B cell (primary cell): ENCODE measurements around the gene MAP6. TPM values are rescaled to one million over a fixed set of nuclear protein-coding genes. Genes with fewer than 3 reads are reported as not detected.

ENCODE experiments used
- ATAC-seq: fragments of 200-7000 bp; cut with Tn5 transposase; one replicate; pipeline ENCODE4 v1.10.0; 2021; ENCODE audit warnings: low read depth, mild to moderate bottlenecking, moderate number of reproducible peaks, moderate library complexity
- CTCF ChIA-PET: fragments of 350-600 bp; sonication (Branson Sonifier 250); formaldehyde crosslinking; loops from one replicate; lab custom pipeline; 2021; ENCODE audit warnings: antibody characterized with exemption, inconsistent platforms; lab: Charles Lee
- POLR2A ChIA-PET: fragments of 350-600 bp; sonication (Branson Sonifier 250); formaldehyde crosslinking; loops from one replicate; lab custom pipeline; 2021; ENCODE audit warnings: antibody characterized with exemption; lab: Charles Lee
- DNase-seq: peaks from one replicate; pipeline ENCODE4 v3.0.0; 2013
- H2AFZ ChIP-seq: 2 replicates; pipeline ENCODE4 v1.6.1; 2012; ENCODE audit warnings: mild to moderate bottlenecking, low read depth, low read length; ENCODE audit not compliant: insufficient read depth, poor library complexity, severe bottlenecking
- H3K27ac ChIP-seq, 2 donors: 1 replicate in 1 of 2; 2 replicates in 1 of 2; pipeline ENCODE4 v1.5.1; 2012 to 2013; ENCODE audit warnings: low read length in 2 of 2, mild to moderate bottlenecking in 2 of 2, moderate library complexity in 1 of 2
- H3K27me3 ChIP-seq, 4 experiments: fragments of 200-600 bp in 1 of 4; sonication (generic) in 1 of 4; replicated peaks in 1 of 4; 1 replicate in 2 of 4; 2 replicates in 2 of 4; pipeline versions ENCODE4 v1.6.1 to v1.7.0; 2013 to 2016; ENCODE audit warnings: low read length in 3 of 4, mild to moderate bottlenecking in 2 of 4, mixed read lengths in 1 of 4, moderate library complexity in 1 of 4; ENCODE audit not compliant: insufficient read depth in 4 of 4, control insufficient read depth in 3 of 4; ENCODE audit errors: control extremely low read depth in 1 of 4
- H3K36me3 ChIP-seq, 2 experiments: replicated peaks in 1 of 2; 1 replicate in 1 of 2; 2 replicates in 1 of 2; pipeline versions ENCODE4 v1.6.1 to v1.7.1; 2013; ENCODE audit warnings: low read length in 1 of 2; ENCODE audit not compliant: insufficient read depth in 2 of 2, control insufficient read depth in 1 of 2; ENCODE audit errors: control extremely low read depth in 1 of 2, extremely low read depth in 1 of 2
- H3K4me1 ChIP-seq, 2 donors: fragments of 200-600 bp in 1 of 2; sonication (generic) in 1 of 2; 1 replicate in 1 of 2; 2 replicates in 1 of 2; pipeline versions ENCODE4 v1.5.1 to v1.6.1; 2013 to 2017; ENCODE audit warnings: low read length in 2 of 2; ENCODE audit not compliant: control insufficient read depth in 2 of 2, insufficient read depth in 2 of 2
- H3K4me2 ChIP-seq: replicated peaks from 2 replicates; pipeline ENCODE3; 2012; ENCODE audit warnings: mild to moderate bottlenecking, low read depth, low read length; ENCODE audit not compliant: poor library complexity, severe bottlenecking
- H3K4me3 ChIP-seq, 5 experiments: fragments of 200-600 bp in 1 of 5; sonication (generic) in 1 of 5; 1 replicate in 3 of 5; 2 replicates in 2 of 5; pipeline versions ENCODE4 v1.5.1 to v1.7.0; 2011 to 2016; ENCODE audit warnings: low read length in 4 of 5, mild to moderate bottlenecking in 4 of 5, low read depth in 2 of 5, control low read depth in 1 of 5, moderate library complexity in 1 of 5; ENCODE audit not compliant: insufficient read depth in 1 of 5; ENCODE audit errors: control extremely low read depth in 1 of 5, extremely low read depth in 1 of 5
- H3K79me2 ChIP-seq: fragments of 200-600 bp; sonication (generic); one replicate; pipeline ENCODE4 v1.6.0; 2016; ENCODE audit warnings: low read length; ENCODE audit not compliant: control insufficient read depth, insufficient read depth
- H3K9ac ChIP-seq: fragments of 200-600 bp; sonication (generic); 2 replicates; pipeline ENCODE4 v1.6.1; 2017; ENCODE audit warnings: mild to moderate bottlenecking, low read length, moderate library complexity
- H3K9me3 ChIP-seq, 3 donors: one replicate each; pipeline versions ENCODE4 v1.6.1 to v1.7.1; 2013; ENCODE audit warnings: low read length in 2 of 3; ENCODE audit not compliant: control insufficient read depth in 2 of 3, insufficient read depth in 1 of 3; ENCODE audit errors: control extremely low read depth in 1 of 3
- H4K20me1 ChIP-seq: 2 replicates; pipeline ENCODE4 v1.6.0; 2012; ENCODE audit warnings: mild to moderate bottlenecking, low read length; ENCODE audit not compliant: insufficient read depth, control insufficient read depth, poor library complexity, severe bottlenecking
- H3K27ac Mint-ChIP-seq: one replicate; pipeline ENCODE4 v1.8.0; 2021; ENCODE audit warnings: mixed read lengths
- H3K27me3 Mint-ChIP-seq: one replicate; pipeline ENCODE4 v1.8.0; 2021; ENCODE audit warnings: mixed read lengths
- H3K4me1 Mint-ChIP-seq: one replicate; pipeline ENCODE4 v1.8.0; 2021; ENCODE audit warnings: mixed read lengths
- H3K4me3 Mint-ChIP-seq: one replicate; pipeline ENCODE4 v1.8.0; 2021; ENCODE audit warnings: mixed read lengths
- H3K9me3 Mint-ChIP-seq: one replicate; pipeline ENCODE4 v1.8.0; 2022; ENCODE audit warnings: mixed read lengths; ENCODE audit not compliant: insufficient read depth
- CTCF ChIP-seq: fragments of 200-600 bp; IDR thresholded peaks from one replicate; pipeline ENCODE4 v1.8.0; 2022; ENCODE audit warnings: antibody characterized with exemption, mild to moderate bottlenecking
- EZH2 ChIP-seq: IDR thresholded peaks from 2 replicates; pipeline ENCODE4 v1.6.1; 2012; ENCODE audit warnings: borderline replicate concordance, low read depth, mild to moderate bottlenecking, moderate library complexity, low read length; ENCODE audit not compliant: insufficient read depth, poor library complexity, severe bottlenecking
- WGBS: methylation state at CpG from one replicate; pipeline ENCODE4 v1.1.5; 2013; ENCODE audit warnings: missing lambda C conversion rate; ENCODE audit not compliant: insufficient coverage; 5-methylcytosine and 5-hydroxymethylcytosine counted together
- intact Hi-C: fragments of 100-400 bp; cut with micrococcal nuclease; formaldehyde crosslinking; loops from one replicate; pipeline ENCODE4 v1.10.0; 2022
- polyA plus RNA-seq: library from polyadenylated mRNA; depleted of rRNA; stranded (reverse); fragments of >200 nt; gene quantifications from 2 replicates; pipeline ENCODE4 v1.2.3, GENCODE V29; 2012
- total RNA-seq, 2 donors: library from RNA; stranded (reverse); fragments of 120-200 nt in 1 of 2; gene quantifications; 1 replicate in 1 of 2; 2 replicates in 1 of 2; pipeline versions ENCODE4 v1.2.3 to v1.2.4, GENCODE V29; 2013 to 2022

Gene MAP6
- total and polyA plus RNA-seq, 2 donors (not counting 1 experiment from before 2014, with no cell fraction given): 0.54 to 0.57 TPM

- H3K9me3 ChIP-seq: peaks cover 0 to 10% (median 0%) of the 10 kb centered on the region in 3 donors
- no peak overlapping the region for H3K4me3 ChIP-seq
- no peak overlapping the region for H3K4me2 ChIP-seq
- H3K79me2 ChIP-seq: no peaks in the 10 kb centered on the region
- POLR2A ChIA-PET: no interaction called here
- Mint-ChIP-seq H3K9me3 (no peaks in the 10 kb centered on the region), H3K4me1 (peaks cover 13% of the 10 kb centered on the region), H3K27ac (no peak overlapping the region), H3K27me3 (peaks cover 56% of the 10 kb centered on the region), H3K4me3 (no peak overlapping the region)
- no peak overlapping the region for H2AFZ ChIP-seq
- H3K27ac ChIP-seq: no peak overlapping the region
- DNase-seq (no peak), ATAC-seq (no peak)
- no peaks in the 10 kb centered on the region for H3K36me3 ChIP-seq
- H3K27me3 ChIP-seq: peaks cover 0 to 57% (median 45%) of the 10 kb centered on the region in 4 experiments
- intact Hi-C loops: no loop called here
- no peaks in the 10 kb centered on the region for H4K20me1 ChIP-seq
- TF ChIP-seq EZH2 (no peak), CTCF (no peak)
- H3K4me1 ChIP-seq: peaks cover 16 to 22% of the 10 kb centered on the region in 2 donors
- no CpG with 5 or more reads among the region's 3 CpGs for WGBS
- CTCF ChIA-PET: interaction anchor here (1.7 kb wide), 1 partner anchor 11 kb away, joined by 4 read pairs; no protein-coding TSS in a partner anchor
- no peak overlapping the region for H3K9ac ChIP-seq
Measured at GRCh38 chr11:75665126-75665525, 3.7 kb downstream of the MAP6 start.

GRCh38 chr11:75664389-75664788 lies 4.4 kb downstream of the MAP6 start:
- no peak overlapping the region for H3K27ac Mint-ChIP-seq
- WGBS: no CpG with 5 or more reads among the region's 1 CpG
- POLR2A ChIA-PET: no interaction called here
- no peak overlapping the region for H3K4me2 ChIP-seq
- CTCF ChIA-PET: interaction anchor here (1.7 kb wide), 1 partner anchor 12 kb away, joined by 4 read pairs; no protein-coding TSS in a partner anchor
- ATAC-seq: no peak
- H3K27me3 Mint-ChIP-seq: peaks cover 53% of the 10 kb centered on the region
- H3K36me3 ChIP-seq: no peaks in the 10 kb centered on the region
- H3K79me2 ChIP-seq: no peaks in the 10 kb centered on the region
- intact Hi-C loops: no loop called here
- no peak overlapping the region for H3K27ac ChIP-seq
- no peak for TF ChIP-seq CTCF
- no peak for TF ChIP-seq EZH2
- peaks cover 0 to 6% (median 0%) of the 10 kb centered on the region in 3 donors for H3K9me3 ChIP-seq
- no peak overlapping the region for H2AFZ ChIP-seq
- no peaks in the 10 kb centered on the region for H3K9me3 Mint-ChIP-seq
- peaks cover 13% of the 10 kb centered on the region for H3K4me1 Mint-ChIP-seq
- H3K9ac ChIP-seq: no peak overlapping the region
- H3K27me3 ChIP-seq: peaks cover 0 to 50% (median 43%) of the 10 kb centered on the region in 4 experiments
- no peak for DNase-seq
- no peak overlapping the region for H3K4me3 ChIP-seq
- H4K20me1 ChIP-seq: no peaks in the 10 kb centered on the region
- peaks cover 16 to 19% of the 10 kb centered on the region in 2 donors for H3K4me1 ChIP-seq
- no peak overlapping the region for H3K4me3 Mint-ChIP-seq
